Stimulated activated CD8-positive, alpha-beta memory T cell treated with anti-CD3 and anti-CD28 coated beads, Interleukin-15, amount 100 ng/mL, for 24 hours (primary cell): ENCODE data around the gene JARID2.
"Not testable (repeated sequence)": the region's sequence is repeated elsewhere in the genome, so short reads cannot be mapped to it uniquely, and the experiment has no call there.

Experiments
- DNase-seq: peaks from one replicate; pipeline ENCODE4 v3.0.0-alpha.2; 2020; ENCODE audit warnings: low read depth

JARID2 gene

DNA sequence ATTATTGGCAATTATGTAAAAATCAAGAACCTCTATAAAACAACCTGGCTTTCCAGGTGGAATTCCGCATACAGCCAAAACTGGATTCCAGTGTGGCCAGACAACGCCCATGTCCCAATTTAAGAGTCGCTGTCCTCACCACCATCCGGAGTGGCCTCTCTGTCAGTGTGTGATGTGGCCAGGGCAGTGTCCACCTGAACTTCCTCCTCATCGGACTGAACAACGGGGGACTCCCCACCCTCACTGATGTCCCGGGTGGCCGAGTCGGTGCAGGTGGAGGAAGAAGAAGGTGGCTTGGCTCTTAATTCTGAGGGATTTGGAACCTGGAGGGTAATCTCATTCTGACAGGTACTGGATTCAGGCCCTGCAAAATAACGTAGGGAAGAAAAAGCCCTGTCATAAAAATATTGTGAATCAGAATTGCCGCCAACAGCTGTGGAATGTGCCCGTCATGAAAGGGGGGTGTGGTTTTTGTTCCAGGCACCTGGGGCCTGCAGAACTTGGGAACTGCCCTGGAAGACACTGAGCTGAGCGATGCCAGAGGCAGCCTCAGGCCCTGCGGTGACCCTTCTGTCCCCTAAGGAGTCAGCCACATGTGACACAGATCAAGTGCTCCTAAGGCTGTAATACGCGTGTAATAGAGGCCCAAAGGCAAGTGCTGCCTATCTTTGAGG is 277.1 kb downstream of the JARID2 start:
- DNase-seq: no peak

GRCh38 chr6:15523679-15524630 is 278.1 kb downstream of the JARID2 start:
- no peak for DNase-seq

DNA sequence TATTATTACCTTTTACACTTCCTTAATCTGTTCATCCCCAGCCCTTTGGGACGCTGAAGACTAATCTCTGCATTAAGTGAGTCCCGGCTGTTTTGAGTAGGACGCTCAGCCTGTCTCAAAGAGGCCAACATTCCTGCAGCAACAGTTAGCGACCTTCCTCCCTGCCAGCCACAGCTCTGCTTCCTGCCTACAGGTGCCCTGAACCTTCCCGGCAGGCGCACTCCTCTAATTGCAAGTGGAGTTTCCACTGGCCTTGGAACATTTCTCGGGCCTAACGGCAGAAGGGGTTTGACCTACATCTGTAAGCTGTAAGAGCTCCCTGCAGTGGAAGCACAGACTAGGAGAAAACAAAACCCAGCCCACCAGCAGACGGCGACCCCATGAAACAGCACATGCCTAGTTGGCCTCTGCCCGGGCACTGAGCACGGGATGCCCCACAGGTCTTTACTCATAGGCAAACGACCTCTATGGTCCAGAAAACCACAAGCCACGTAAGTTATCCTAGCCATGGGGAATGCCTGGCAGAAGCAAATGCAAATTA is 279.1 kb downstream of the JARID2 start:
- no peak for DNase-seq

GRCh38 chr6:15526212-15526701 is 280.4 kb downstream of the JARID2 start:
- DNase-seq: no peak

DNA sequence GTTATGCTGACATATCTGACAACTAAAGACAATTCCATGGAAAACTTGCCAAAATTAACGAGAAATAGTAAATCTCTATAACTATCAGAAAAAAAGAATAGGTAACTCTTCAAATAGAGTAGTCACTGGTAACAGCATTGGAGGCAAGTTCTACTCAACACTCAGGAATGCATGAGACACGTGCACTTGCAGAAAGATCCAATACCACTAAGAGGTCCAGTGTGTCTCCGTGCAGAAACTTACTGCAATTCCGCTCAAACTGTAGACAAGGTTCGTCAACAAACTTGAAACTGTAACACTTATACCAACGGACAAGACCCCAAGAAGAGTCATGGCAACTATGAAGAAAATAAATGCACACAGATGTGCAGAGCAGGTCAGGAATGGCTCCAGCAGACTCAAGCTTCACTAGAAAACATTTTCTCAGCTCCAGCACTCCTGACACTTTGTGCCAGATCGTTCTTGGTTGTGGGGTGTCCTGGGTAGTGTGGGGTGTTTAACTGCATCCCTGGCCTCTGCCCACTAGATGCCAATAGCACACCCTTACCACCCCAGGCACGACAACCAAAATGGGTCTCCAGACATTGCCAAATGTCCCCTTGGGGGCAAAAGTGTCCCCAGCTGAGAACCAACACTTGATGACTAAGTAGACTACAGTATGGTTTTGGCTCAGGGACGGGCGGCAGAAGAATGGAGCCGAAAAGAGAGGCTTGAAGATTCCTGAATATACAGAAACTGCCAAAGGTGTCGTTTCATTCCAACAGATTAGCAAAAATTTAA is 282.2 kb downstream of the JARID2 start:
- DNase-seq: no peak

GRCh38 chr6:15528870-15529269 is 283.0 kb downstream of the JARID2 start:
- DNase-seq: no peak

GRCh38 chr6:15530411-15530810 is 284.5 kb downstream of the JARID2 start:
- DNase-seq: no peak

- no peak for DNase-seq
Measured at GRCh38 chr6:15531973-15532372, 286.1 kb downstream of the JARID2 start.

DNA sequence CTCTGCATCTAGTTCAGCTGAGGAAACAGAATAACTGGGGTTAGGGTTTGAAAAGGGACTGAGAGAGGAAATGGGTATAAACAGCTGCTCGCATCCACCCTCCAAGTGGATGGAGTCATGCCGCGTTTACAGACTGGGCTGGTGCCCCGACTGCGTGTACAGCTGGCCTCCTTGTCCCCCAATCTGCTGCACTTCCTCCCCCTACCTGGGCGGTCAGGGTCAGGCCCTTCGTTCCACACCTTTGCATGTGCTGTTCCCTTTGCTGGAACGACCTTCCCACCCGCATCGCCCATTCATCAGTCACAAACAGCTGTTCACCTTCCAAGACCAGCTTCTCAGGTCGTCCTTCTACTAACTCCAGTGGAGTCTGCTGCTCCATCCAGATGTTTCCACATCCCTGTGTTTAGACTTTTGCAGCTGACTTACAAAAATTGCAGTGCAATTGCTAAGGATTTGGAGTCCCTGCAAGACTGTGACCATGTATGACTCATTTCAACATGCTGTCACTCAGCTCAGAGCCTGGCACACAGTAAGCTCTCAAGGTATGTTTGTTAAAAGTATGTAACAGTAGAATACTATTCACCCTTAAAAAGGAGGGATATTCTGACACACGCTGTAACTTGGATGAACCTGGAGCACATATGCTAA is 287.6 kb downstream of the JARID2 start:
- DNase-seq: no peak

DNA sequence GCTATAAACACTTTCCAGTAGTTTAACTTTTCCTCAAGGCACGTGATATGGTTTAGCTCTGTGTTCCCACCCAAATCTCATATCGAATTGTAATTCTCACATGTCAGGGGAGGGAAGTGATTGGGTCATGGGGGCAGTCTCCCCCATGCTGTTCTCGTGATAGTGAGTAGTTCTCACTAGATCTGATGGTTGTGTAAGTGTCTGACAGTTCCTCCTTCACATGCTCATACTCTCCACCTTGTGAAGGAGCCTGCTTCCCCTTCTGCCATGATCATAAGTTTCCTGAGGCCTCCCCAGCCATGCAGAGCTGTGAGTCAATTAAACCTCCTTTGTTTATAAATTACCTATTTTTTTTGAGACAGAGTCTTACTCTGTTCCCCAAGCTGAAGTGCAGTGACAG is 289.1 kb downstream of the JARID2 start:
- DNase-seq: no peak

DNA sequence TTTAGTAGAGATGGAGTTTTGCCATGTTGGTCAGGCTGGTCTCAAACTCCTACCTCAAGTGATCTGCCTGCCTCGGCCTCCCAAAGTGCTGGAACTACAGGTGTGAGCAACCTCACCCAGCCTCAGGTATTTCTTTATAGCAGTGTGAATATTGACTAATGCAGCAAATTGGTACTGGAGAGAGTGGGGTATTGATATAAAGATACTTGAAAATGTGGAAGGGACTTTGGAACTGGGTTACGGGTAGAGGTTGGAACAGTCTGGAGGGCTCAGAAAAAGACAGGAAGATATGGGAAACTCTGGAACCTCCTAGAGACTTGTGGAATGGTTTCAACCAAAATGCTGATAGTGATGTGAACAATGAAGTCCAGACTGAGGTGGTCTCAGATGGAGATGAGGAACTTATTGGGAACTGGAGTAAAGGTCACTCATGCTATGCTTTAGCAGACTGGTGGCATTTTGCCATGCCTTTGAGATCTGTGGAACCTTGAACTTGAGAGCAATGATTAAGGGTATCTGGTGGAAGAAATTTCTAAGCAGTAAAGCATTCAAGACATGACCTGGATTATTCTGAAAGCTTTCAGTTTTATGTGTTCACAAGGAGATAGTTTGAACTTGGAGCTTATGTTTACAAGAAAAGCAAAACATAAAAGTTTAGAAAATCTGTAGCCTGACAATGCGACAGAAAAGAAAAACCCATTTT is 289.8 kb downstream of the JARID2 start:
- no peak for DNase-seq

DNA sequence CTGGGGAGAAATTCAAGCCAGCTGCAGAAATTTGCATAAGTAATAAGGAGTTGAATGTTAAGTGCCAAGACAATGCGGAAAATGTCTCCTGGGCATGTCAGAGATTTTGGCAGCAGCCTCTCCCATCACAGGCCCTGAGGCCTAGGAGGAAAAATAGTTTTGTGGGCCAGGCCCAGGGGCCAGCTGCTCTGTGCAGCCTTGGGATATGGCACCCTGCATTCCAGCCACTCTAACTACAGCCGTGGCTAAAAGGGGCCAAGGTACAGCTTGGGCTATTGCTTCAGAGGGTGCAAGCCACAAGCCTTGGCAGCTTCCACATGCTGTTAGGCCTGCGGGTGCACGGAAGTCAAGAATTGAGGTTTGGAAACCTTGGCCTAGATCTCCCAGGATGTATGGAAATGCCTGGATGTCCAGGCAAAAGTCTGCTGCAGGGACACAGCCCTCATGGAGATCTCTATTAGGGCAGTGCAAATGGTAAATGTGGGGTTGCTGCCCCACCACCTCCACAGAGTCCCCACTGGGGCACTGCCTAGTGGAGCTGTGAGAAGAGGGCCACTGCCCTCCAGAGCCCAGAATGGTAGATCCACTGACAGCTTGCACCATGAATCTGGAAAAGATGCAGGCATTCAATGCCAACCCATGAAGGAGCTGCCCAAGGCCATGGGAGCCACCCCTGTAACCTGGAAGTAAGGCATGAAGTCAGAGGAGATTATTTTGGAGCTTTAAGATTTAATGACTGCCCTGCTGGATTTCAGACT is 290.5 kb downstream of the JARID2 start:
- DNase-seq: no peak

- no peak for DNase-seq
Measured at GRCh38 chr6:15538106-15538505, 292.2 kb downstream of the JARID2 start.

- no peak for DNase-seq
Measured at GRCh38 chr6:15538766-15539495, 293.1 kb downstream of the JARID2 start.

DNA sequence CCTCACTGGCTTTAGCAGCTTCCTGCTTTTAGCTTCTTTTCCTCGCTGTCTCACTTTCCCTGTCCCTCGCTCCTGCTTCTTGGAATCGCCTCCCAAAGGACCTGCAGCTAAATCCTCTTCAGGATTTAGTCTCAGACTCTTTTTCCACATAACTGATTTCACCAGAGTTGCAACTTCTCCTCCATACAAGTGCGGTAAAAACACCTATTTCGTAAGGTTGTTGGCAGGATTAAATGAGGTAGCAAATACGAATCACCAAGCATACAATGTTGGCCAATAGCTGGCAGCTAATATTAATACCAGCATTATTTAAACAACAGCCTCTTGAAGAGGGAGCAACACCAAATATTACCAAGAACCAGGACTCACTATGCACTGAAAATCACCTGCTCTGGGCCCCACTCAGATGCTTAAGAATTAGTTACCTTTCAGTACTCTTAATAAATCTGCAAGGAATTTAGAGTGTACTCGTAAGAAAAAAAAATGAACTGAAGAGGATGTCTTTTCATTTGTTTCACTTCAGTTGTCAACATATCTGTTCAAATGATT is 293.9 kb downstream of the JARID2 start:
- DNase-seq: no peak

GRCh38 chr6:15543332-15543917 is 297.6 kb downstream of the JARID2 start:
- not testable (repeated sequence) for DNase-seq

GRCh38 chr6:15544321-15544900 is 298.5 kb downstream of the JARID2 start:
- DNase-seq: no peak

- no peak for DNase-seq
Measured at GRCh38 chr6:15546591-15546990, 300.7 kb downstream of the JARID2 start.
